Adrenal gland (tissue), 19 donors: ENCODE data around the gene PSMA5. TPM values are rescaled to one million over a fixed set of nuclear protein-coding genes. Genes with fewer than 3 reads are reported as not detected.
"Not testable (repeated sequence)": the region's sequence is repeated elsewhere in the genome, so short reads cannot be mapped to it uniquely, and the experiment has no call there.

Experiments
- DNase-seq, 7 donors: peaks; one replicate each; pipeline ENCODE4 v3.0.0-alpha.2; 2019 to 2020
- H3K27ac ChIP-seq, 5 donors: fragments of 200-600 bp; sonication (generic) in 4 of 5; 1 replicate in 3 of 5; 2 replicates in 2 of 5; pipeline versions ENCODE4 v1.5.1 to v1.8.0; 2016 to 2020; ENCODE audit warnings: mild to moderate bottlenecking in 1 of 5
- H3K27me3 ChIP-seq: fragments of 200-600 bp; 2 replicates; pipeline ENCODE4 v1.8.0; 2021
- H3K36me3 ChIP-seq, 2 donors: fragments of 200-600 bp; replicated peaks in 1 of 2; 1 replicate in 1 of 2; 2 replicates in 1 of 2; pipeline versions ENCODE4 v1.5.1 to v1.8.0; 2018 to 2022
- H3K4me1 ChIP-seq, 2 donors: fragments of 200-600 bp; replicated peaks in 1 of 2; 1 replicate in 1 of 2; 2 replicates in 1 of 2; pipeline versions ENCODE4 v1.5.1 to v1.8.0; 2018 to 2021
- H3K4me3 ChIP-seq, 4 donors: fragments of 200-600 bp; sonication (generic) in 3 of 4; one replicate each; pipeline ENCODE4 v1.5.1; 2016 to 2018
- H3K9me3 ChIP-seq, 3 donors: fragments of 200-600 bp; sonication (generic) in 1 of 3; replicated peaks in 1 of 3; 1 replicate in 2 of 3; 2 replicates in 1 of 3; pipeline versions ENCODE4 v1.5.1 to v1.8.0; 2016 to 2021
- POLR2A ChIP-seq, 2 donors: fragments of 450-650 bp; IDR thresholded peaks; one replicate each; pipeline ENCODE4 v1.6.1; 2017; ENCODE audit warnings: antibody characterized with exemption in 2 of 2, mild to moderate bottlenecking in 2 of 2, moderate library complexity in 1 of 2
- whole genome bisulfite sequencing, 4 donors: extraction: QIAGEN DNeasy Blood & Tissue Kit in 2 of 4; methylation state at CpG; one replicate each; pipeline versions ENCODE4 v1.1.5 to v1.1.7; 2013 to 2017; 5-methylcytosine and 5-hydroxymethylcytosine counted together
- intact Hi-C, 2 donors: fragments of 100-400 bp; cut with DNase I; formaldehyde crosslinking; loops; one replicate each; pipeline versions ENCODE4 v1.14.1 to v1.15.0; 2022 to 2023
- long read RNA-seq, 10 donors: library from polyadenylated mRNA in 3 of 10; unstranded in 2 of 10; stranded (forward) in 1 of 10; transcript quantifications; one replicate each; pipeline ENCODE4 v2.0.0 and lab custom pipeline, GENCODE V29; 2021 to 2026
- polyA plus RNA-seq, 3 donors: library from polyadenylated mRNA; stranded (reverse); fragments of 200-250 nt in 2 of 3; fragments of 350-450 nt in 1 of 3; fragmentation: Illumina TruSeq in 1 of 3; extraction: RNeasy Lipid Tissue Mini Kit (QIAGEN cat#74804) in 1 of 3; gene quantifications; one replicate each; pipeline ENCODE4 v1.2.3, GENCODE V29; 2013 to 2014
- total RNA-seq, 9 donors: library from RNA; depleted of rRNA in 4 of 9; stranded (reverse); fragments of >200 nt in 4 of 9; fragments of 120-200 nt in 1 of 9; fragmentation: NEBNext Ultra II Directional in 1 of 9; extraction: Animal tissue kit (Norgen Biotek cat#: 25700) in 1 of 9; gene quantifications; one replicate each; pipeline versions ENCODE4 v1.1.0 to v1.2.4, GENCODE V29; 2013 to 2023
- TF ChIP-seq, protein P1 (sequence below), 6 experiments: fragments of 450-650 bp in 4 of 6; fragments of 200-600 bp in 2 of 6; sonication (generic) in 1 of 6; IDR thresholded peaks; 1 replicate in 5 of 6; 2 replicates in 1 of 6; pipeline versions ENCODE4 v1.5.1 to v1.8.0; 2016 to 2021; ENCODE audit warnings: antibody characterized with exemption in 6 of 6, mild to moderate bottlenecking in 2 of 6, moderate library complexity in 1 of 6
- donor health status: healthy with polysubstance abuse.
- donor health status: Bipolar disorder and iron deficiency.
- donor health status: DM: yes; HTN: yes; CAD: no.
- donor health status: DM: no; HTN: no; CAD: no.
- donor health status: DM: no; HTN: no; CAD: no.
- donor health status: DM: yes; HTN: yes; CAD: no.

PSMA5 gene
- total RNA-seq, result 100 to 1,000 TPM in 2 of 9 donors, 10 to 100 TPM in 7; 22.8 to 187 (median 67.8) TPM
- 100 to 1,000 TPM in 1 of 3 donors, 10 to 100 TPM in 2; 26.3 to 108 (median 40.1) TPM for polyA plus RNA-seq
- long read RNA-seq, donor 1, transcript PSMA5-201 (9 exons, 3,729 nt), result major isoform, 149 of 201 reads
- long read RNA-seq, donor 1, partial matches to known transcripts, result 45 of 201 reads
- long read RNA-seq, donor 1, other reads (novel, unspliced or antisense), result 7 of 201 reads
- long read RNA-seq, donor 2, transcript PSMA5-201 (9 exons, 3,729 nt), result major isoform, 77 of 99 reads
- long read RNA-seq, donor 2, partial matches to known transcripts, result 21 of 99 reads
- long read RNA-seq, donor 2, other reads (novel, unspliced or antisense), result 0 of 99 reads
- long read RNA-seq, donor 3, transcript PSMA5-201 (9 exons, 3,729 nt), result major isoform, 96 of 115 reads
- long read RNA-seq, donor 3, partial matches to known transcripts, result 12 of 115 reads
- long read RNA-seq, donor 3, other reads (novel, unspliced or antisense), result 7 of 115 reads
- long read RNA-seq, donor 4, transcript PSMA5-201 (9 exons, 3,729 nt), result major isoform, 68 of 80 reads
- long read RNA-seq, donor 4, partial matches to known transcripts, result 3 of 80 reads
- long read RNA-seq, donor 4, other reads (novel, unspliced or antisense), result 7 of 80 reads
- long read RNA-seq, donor 5, transcript PSMA5-201 (9 exons, 3,729 nt), result major isoform, 97 of 110 reads
- long read RNA-seq, donor 5, partial matches to known transcripts, result 0 of 110 reads
- long read RNA-seq, donor 5, other reads (novel, unspliced or antisense), result 13 of 110 reads
- long read RNA-seq, donor 6, transcript PSMA5-201 (9 exons, 3,729 nt), result major isoform, 39 of 51 reads
- long read RNA-seq, donor 6, partial matches to known transcripts, result 1 of 51 reads
- long read RNA-seq, donor 6, other reads (novel, unspliced or antisense), result 11 of 51 reads
- long read RNA-seq, donor 7, transcript PSMA5-201 (9 exons, 3,729 nt), result major isoform, 60 of 84 reads
- long read RNA-seq, donor 7, partial matches to known transcripts, result 24 of 84 reads
- long read RNA-seq, donor 7, other reads (novel, unspliced or antisense), result 0 of 84 reads
- long read RNA-seq, donor 8, transcript PSMA5-201 (9 exons, 3,729 nt), result major isoform, 130 of 161 reads
- long read RNA-seq, donor 8, partial matches to known transcripts, result 14 of 161 reads
- long read RNA-seq, donor 8, other reads (novel, unspliced or antisense), result 16 of 161 reads
- long read RNA-seq, donor 9, transcript PSMA5-201 (9 exons, 3,729 nt), result major isoform, 87 of 109 reads
- long read RNA-seq, donor 9, partial matches to known transcripts, result 10 of 109 reads
- long read RNA-seq, donor 9, other reads (novel, unspliced or antisense), result 11 of 109 reads
- long read RNA-seq, donor 10, transcript PSMA5-201 (9 exons, 3,729 nt), result major isoform, 46 of 58 reads
- long read RNA-seq, donor 10, partial matches to known transcripts, result 12 of 58 reads
- long read RNA-seq, donor 10, other reads (novel, unspliced or antisense), result 0 of 58 reads

DNA sequence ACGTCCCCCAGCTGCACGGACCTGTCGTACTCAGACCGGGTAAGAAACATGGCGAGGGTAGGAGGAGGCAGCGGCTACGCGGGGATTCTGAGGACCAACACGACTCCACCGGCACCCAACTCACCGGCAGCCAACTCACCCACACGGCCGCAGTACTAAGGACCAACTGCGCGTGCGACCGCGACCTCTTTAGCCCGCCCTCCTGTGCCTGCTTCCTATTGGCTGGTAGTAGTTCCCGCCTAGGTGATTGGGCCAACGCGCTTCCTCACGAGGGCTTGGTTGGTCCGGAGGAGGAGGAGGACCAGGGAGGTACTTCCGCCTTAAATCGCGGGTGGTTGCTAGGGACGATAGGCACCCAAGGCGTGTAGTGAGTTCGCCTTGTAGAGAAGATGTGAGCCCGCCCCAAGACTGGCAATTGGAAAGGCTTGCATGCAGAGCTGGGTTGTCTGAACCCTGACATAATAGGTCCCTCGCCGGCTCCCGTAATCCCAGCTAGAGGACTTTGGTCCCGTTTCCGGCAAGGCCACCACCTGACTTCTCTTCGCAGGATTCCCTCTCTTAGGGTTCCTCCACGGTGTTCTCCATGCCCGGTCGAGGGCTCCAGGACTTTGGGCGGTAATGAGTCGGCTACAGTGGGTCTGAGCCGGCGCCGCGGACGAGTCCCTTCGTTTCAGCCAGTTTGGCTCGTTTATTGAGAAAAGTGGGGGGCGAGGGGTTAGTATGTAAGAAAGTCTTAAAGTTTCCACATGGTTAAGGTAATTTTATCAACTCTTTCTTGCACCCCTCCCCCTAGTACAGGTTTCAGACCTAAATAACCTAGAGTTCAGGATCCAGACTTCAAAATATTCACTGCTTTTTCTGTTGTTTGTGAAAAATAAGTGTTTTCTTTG lies at the start of gene PSMA5:
TSS of gene PSMA5 (minus strand) at position 168 of the 890 bp plus-strand sequence. CDS start at position 50, 118 bp downstream.
- peaks cover 13 to 37% of the 10 kb centered on the region in 2 donors for H3K4me1 ChIP-seq
- TF ChIP-seq, protein P1, sequence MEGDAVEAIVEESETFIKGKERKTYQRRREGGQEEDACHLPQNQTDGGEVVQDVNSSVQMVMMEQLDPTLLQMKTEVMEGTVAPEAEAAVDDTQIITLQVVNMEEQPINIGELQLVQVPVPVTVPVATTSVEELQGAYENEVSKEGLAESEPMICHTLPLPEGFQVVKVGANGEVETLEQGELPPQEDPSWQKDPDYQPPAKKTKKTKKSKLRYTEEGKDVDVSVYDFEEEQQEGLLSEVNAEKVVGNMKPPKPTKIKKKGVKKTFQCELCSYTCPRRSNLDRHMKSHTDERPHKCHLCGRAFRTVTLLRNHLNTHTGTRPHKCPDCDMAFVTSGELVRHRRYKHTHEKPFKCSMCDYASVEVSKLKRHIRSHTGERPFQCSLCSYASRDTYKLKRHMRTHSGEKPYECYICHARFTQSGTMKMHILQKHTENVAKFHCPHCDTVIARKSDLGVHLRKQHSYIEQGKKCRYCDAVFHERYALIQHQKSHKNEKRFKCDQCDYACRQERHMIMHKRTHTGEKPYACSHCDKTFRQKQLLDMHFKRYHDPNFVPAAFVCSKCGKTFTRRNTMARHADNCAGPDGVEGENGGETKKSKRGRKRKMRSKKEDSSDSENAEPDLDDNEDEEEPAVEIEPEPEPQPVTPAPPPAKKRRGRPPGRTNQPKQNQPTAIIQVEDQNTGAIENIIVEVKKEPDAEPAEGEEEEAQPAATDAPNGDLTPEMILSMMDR (IDR thresholded peaks at IDR 0.05), result no peak
- TF ChIP-seq POLR2A (IDR thresholded peaks at IDR 0.05), result peak; percentile 72 to 93
- H3K9me3 ChIP-seq, result no peaks in the 10 kb centered on the region
- no peaks in the 10 kb centered on the region for H3K27me3 ChIP-seq
- H3K36me3 ChIP-seq, result peaks cover 0 to 5% of the 10 kb centered on the region in 2 donors
- WGBS, 4 donors, result 0 to 1% (median 0%) methylated on average over 27 to 50 of the region's 50 CpGs
- DNase-seq, result peak; percentile 95 to 99 (median 99)
- peak within 1 kb of the TSS; percentile 66 to 96 (median 77) for H3K27ac ChIP-seq
- H3K4me3 ChIP-seq, result peak within 1 kb of the TSS; percentile 81 to 92 (median 87)
- intact Hi-C loops, result loop anchor here (5.0 to 10.0 kb wide), 3 partner anchors 56 to 108 kb away; partner anchors contain the start of genes ATXN7L2 (in 2 of the 2) and GPR61 (in 1 of the 2)

DNA sequence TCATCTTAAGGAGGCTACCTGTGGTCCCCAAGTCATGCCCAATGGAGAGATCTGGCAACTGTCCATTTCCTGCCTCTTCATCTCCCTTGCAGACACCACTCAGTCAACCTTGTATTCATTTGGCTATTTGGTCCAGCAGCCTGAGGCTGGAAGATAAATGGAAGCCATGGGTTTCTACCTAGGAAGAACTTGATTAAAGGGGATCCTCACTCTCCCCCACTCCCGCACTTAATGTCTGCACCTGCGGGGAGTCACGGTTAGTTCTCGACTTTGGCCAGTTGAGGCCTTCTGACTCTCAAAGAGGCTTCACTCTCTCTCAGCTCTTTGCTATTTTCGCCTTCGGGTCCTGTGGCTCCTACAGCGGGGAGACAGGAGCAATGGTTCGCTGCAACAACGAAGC lies 49.0 kb upstream of the PSMA5 start:
- WGBS, 4 donors, result 86 to 88% (median 86%) methylated on average over 9 of the region's 9 CpGs

DNA sequence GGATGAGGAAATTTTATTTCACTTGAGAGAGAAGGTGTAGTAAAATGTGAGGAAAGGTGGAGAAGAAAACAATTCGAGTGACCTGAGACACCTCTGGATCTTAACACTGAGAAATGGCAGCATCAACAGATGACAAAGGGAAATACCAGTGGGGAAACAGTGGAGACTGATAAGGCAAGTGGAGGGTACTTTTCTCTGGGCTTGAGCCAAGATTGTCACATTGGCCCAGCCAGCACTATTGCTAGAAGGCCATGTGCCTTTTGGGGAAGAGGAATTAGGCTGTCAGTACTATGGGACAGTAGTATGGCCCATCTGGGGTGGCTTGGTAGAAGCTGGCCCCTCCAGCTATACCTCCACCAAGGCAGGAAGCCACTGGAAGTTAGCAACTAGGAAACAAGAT lies 48.4 kb upstream of the PSMA5 start:
- Histone ChIP-seq H3K36me3 (peaks cover 0 to 5% of the 10 kb centered on the region in 2 donors), H3K9me3 (no peaks in the 10 kb centered on the region), H3K4me1 (no peaks in the 10 kb centered on the region), H3K4me3 (no peak overlapping the region), H3K27ac (no peak overlapping the region), H3K27me3 (no peaks in the 10 kb centered on the region)
- no peak for DNase-seq
- intact Hi-C loops, result no loop called here
- TF ChIP-seq, protein P1 (IDR thresholded peaks at IDR 0.05), result no peak
- TF ChIP-seq POLR2A (IDR thresholded peaks at IDR 0.05), result no peak
- WGBS, 4 donors, result 78 to 88% (median 82%) methylated on average over 1 of the region's 1 CpG

More for the DNA sequence above, 49.0 kb upstream of the PSMA5 start:
- TF ChIP-seq, protein P1 (IDR thresholded peaks at IDR 0.05), result no peak
- TF ChIP-seq POLR2A (IDR thresholded peaks at IDR 0.05), result no peak
- H3K9me3 ChIP-seq, result no peaks in the 10 kb centered on the region
- no peak for DNase-seq
- H3K4me1 ChIP-seq, result no peaks in the 10 kb centered on the region
- H3K36me3 ChIP-seq, result peaks cover 0 to 5% of the 10 kb centered on the region in 2 donors
- intact Hi-C loops, result no loop called here
- no peak overlapping the region for H3K27ac ChIP-seq
- H3K4me3 ChIP-seq, result no peak overlapping the region
- H3K27me3 ChIP-seq, result no peaks in the 10 kb centered on the region

DNA sequence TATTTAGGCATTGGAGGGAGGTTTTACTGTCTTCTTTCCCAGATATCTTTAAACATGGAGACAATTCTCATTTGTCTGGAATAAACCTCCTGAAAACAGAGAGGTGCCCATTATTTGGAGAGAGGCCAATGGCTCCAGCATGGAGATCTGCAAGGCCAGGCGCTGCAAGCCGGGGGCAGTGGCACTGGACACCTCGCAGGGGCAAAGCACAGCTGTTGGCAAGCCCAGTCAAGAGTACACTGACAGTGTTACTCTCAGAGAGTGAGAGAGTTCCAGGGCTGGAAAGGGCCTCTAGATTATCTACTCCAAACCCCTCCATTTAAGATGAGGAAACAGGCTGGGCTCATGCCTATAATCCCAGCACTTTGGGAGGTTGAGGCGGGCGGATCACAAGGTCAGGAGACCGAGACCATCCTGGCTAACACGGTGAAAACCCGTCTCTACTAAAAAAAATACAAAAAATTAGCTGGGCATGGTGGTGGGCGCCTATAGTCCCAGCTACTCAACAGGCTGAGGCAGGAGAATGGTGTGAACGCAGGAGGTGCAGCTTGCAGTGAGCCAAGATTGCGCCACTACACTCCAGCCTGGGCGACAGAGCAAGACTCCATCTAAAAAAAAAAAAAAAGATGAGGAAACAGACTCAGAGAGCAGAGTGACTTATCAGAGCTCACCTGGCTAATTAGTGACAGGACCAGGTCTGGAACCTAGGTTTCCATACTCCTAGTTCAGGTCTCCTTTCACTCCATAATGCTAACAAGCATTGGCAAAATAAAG lies 47.2 kb upstream of the PSMA5 start:
- WGBS, 4 donors, result 77 to 84% (median 81%) methylated on average over 12 of the region's 12 CpGs
- H3K4me3 ChIP-seq, intact Hi-C loops: not testable (repeated sequence)

More for the DNA sequence above, 47.2 kb upstream of the PSMA5 start:
- not testable (repeated sequence) for H3K9me3 ChIP-seq, H3K27me3 ChIP-seq, H3K4me1 ChIP-seq, H3K27ac ChIP-seq, H3K36me3 ChIP-seq
- peak in 2 of 7 donors; percentile 37 to 56 for DNase-seq
